OCI-LY7 (cell line): ENCODE measurements around the gene ATR. TPM values are rescaled to one million over a fixed set of nuclear protein-coding genes. Genes with fewer than 3 reads are reported as not detected.
"Not testable (repeated sequence)": the region's sequence is repeated elsewhere in the genome, so short reads cannot be mapped to it uniquely, and the experiment has no call there.

Experiments used
- BruUV-seq: library from RNA; stranded (reverse); fragments of 400-500 nt; replicated peaks from 2 replicates; lab custom pipeline; 2021; lab: Mats Ljungman, UMichigan
- CTCF ChIA-PET: fragments of 300-600 bp; sonication (Branson Sonifier 250); formaldehyde crosslinking; loops from one replicate; lab custom pipeline; 2022; ENCODE audit warnings: antibody characterized with exemption; ENCODE audit not compliant: unreplicated experiment; lab: Charles Lee
- POLR2A ChIA-PET: fragments of 300-600 bp; sonication (Branson Sonifier 250); formaldehyde crosslinking; loops from one replicate; lab custom pipeline; 2022; ENCODE audit warnings: antibody characterized with exemption; lab: Charles Lee
- DNase-seq: peaks from one replicate; pipeline ENCODE4 v3.0.0-alpha.2; 2015; ENCODE audit warnings: low spot score
- H2AFZ ChIP-seq: fragments of 200-600 bp; sonication (generic), shearing (Covaris generic); 2 replicates; pipeline ENCODE4 v1.6.1; 2014; ENCODE audit warnings: mild to moderate bottlenecking, antibody characterized with exemption, low read length, moderate library complexity
- H3K27ac ChIP-seq: fragments of 200-600 bp; sonication (generic); 2 replicates; pipeline ENCODE4 v1.5.1; 2014; ENCODE audit warnings: mixed run types, low read depth, mild to moderate bottlenecking, moderate library complexity, low read length, inconsistent platforms; ENCODE audit not compliant: poor library complexity, severe bottlenecking
- H3K36me3 ChIP-seq: fragments of 200-600 bp; sonication (generic); 2 replicates; pipeline ENCODE4 v1.6.1; 2014; ENCODE audit warnings: mild to moderate bottlenecking, antibody characterized with exemption, low read length, moderate library complexity, mixed read lengths; ENCODE audit not compliant: insufficient read depth
- H3K4me1 ChIP-seq: fragments of 200-600 bp; sonication (generic); 2 replicates; pipeline ENCODE4 v1.5.1; 2014; ENCODE audit warnings: mild to moderate bottlenecking, low read length; ENCODE audit not compliant: insufficient read depth, poor library complexity, severe bottlenecking
- H3K4me2 ChIP-seq: fragments of 200-600 bp; sonication (generic); 2 replicates; pipeline ENCODE4 v1.6.1; 2014; ENCODE audit warnings: mild to moderate bottlenecking, low read length
- H3K4me3 ChIP-seq: fragments of 200-600 bp; sonication (generic); 2 replicates; pipeline ENCODE4 v1.5.1; 2014; ENCODE audit warnings: mild to moderate bottlenecking, low read depth, low read length; ENCODE audit not compliant: poor library complexity, severe bottlenecking
- H3K79me2 ChIP-seq: fragments of 200-600 bp; sonication (generic); 2 replicates; pipeline ENCODE4 v1.6.1; 2016; ENCODE audit warnings: low read depth, mild to moderate bottlenecking, low read length, moderate library complexity, mixed read lengths; ENCODE audit not compliant: insufficient read depth
- H3K9me2 ChIP-seq: fragments of 200-600 bp; sonication (generic); 2 replicates; pipeline ENCODE4 v1.6.1; 2016; ENCODE audit warnings: mild to moderate bottlenecking, low read length, mixed read lengths; ENCODE audit not compliant: insufficient read depth
- H3K9me3 ChIP-seq: fragments of 200-600 bp; sonication (generic); 2 replicates; pipeline ENCODE4 v1.6.1; 2014; ENCODE audit warnings: mild to moderate bottlenecking, mixed run types, low read length, mixed read lengths
- H4K20me1 ChIP-seq: fragments of 200-600 bp; sonication (generic); 2 replicates; pipeline ENCODE4 v1.6.1; 2014; ENCODE audit warnings: mild to moderate bottlenecking, antibody characterized with exemption, low read length, moderate library complexity, mixed read lengths; ENCODE audit not compliant: insufficient read depth
- EZH2phosphoT487 ChIP-seq: fragments of 200-600 bp; sonication (generic); IDR thresholded peaks from 2 replicates; pipeline ENCODE4 v1.6.1; 2018; ENCODE audit warnings: low read depth, borderline replicate concordance, mild to moderate bottlenecking, mixed run types, antibody characterized with exemption, low read length, moderate library complexity, mixed read lengths
- intact Hi-C: fragments of 100-400 bp; cut with micrococcal nuclease; formaldehyde crosslinking; loops from one replicate; pipeline ENCODE4 v1.10.0; 2022; ENCODE audit not compliant: unreplicated experiment
- total RNA-seq, 2 experiments: library from RNA; depleted of rRNA in 1 of 2; stranded (reverse); fragments of >200 nt in 1 of 2; shearing (Covaris generic) in 1 of 2; gene quantifications; 2 replicates each; pipeline ENCODE4 v1.2.3, GENCODE V29; 2014 to 2022
- TF ChIP-seq, protein P1 (sequence below): fragments of 200-600 bp; sonication (generic); conservative IDR thresholded peaks from 2 replicates; pipeline ENCODE4 v1.5.1; 2014; ENCODE audit warnings: mild to moderate bottlenecking, antibody characterized with exemption, low read length, moderate library complexity, mixed read lengths

The ATR gene
- total RNA-seq, 2 experiments from 2014 or later = 27.1 to 49.5 TPM

DNA sequence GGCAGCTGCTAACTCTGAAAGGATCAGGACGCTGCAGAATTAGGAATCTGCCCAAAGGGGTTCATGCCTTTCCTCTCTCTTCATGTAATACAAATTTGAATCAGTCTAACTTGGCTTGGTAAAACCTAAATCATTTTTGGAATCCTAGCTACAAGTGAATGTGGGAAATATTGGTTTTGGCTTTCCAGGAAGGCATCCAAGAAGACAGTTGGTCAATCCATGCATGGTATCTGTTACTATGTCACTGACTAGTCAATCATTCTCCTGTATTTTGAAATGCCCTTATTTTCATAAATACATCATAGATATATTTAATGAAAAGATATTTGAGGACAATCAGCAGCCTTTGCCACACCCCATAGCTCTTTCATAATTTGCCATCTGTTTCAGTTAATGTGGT lies 10.2 kb upstream of the ATR start:
- TF ChIP-seq, protein P1, sequence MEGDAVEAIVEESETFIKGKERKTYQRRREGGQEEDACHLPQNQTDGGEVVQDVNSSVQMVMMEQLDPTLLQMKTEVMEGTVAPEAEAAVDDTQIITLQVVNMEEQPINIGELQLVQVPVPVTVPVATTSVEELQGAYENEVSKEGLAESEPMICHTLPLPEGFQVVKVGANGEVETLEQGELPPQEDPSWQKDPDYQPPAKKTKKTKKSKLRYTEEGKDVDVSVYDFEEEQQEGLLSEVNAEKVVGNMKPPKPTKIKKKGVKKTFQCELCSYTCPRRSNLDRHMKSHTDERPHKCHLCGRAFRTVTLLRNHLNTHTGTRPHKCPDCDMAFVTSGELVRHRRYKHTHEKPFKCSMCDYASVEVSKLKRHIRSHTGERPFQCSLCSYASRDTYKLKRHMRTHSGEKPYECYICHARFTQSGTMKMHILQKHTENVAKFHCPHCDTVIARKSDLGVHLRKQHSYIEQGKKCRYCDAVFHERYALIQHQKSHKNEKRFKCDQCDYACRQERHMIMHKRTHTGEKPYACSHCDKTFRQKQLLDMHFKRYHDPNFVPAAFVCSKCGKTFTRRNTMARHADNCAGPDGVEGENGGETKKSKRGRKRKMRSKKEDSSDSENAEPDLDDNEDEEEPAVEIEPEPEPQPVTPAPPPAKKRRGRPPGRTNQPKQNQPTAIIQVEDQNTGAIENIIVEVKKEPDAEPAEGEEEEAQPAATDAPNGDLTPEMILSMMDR = no peak
- TF ChIP-seq EZH2phosphoT487 = no peak

DNA sequence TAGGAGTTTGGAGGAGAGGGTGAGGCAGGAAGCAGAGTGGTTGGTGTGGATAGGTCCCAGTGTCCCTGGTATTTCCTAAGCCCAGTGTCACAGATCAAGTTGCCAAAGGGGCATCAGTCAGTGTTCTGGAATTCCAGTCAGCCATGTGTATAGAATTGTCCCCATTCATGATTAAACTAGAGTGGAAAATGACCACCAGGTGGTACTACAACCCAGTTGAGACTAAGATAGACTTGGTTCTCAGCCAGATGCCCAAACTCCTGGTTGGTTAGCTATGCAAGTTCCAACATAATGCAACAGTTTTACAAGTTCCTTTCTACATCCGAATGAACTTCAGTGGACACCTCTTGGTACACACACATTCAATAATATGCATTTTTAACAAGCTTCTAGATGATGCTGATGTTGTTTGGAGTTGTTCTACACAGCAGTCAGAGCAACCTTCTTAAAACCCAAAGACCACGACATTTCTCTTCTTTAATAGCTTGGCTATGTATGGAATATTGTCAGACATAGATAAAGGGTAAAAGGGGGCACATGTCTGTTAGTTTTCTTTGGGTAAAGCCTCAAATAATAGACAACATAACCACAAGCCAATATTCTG lies 8.4 kb upstream of the ATR start:
- H4K20me1 ChIP-seq = no peaks in the 10 kb centered on the region
- H3K79me2 ChIP-seq = no peaks in the 10 kb centered on the region
- POLR2A ChIA-PET = interaction anchor here (0.7 kb wide), 1 partner anchor 446 kb away, joined by 3 read pairs; no protein-coding TSS in a partner anchor
- intact Hi-C loops = loop anchor here (2.0 to 10.0 kb wide), 2 partner anchors 238 to 408 kb away; no protein-coding TSS in a partner anchor
- no TSS peak for BruUV-seq
- no peak overlapping the region for H3K27ac ChIP-seq
- CTCF ChIA-PET = interaction anchor here (0.5 to 1.0 kb wide), 2 partner anchors 12 to 395 kb away, joined by 3 to 5 read pairs; no protein-coding TSS in a partner anchor
- H3K4me1 ChIP-seq = no peaks in the 10 kb centered on the region
- DNase-seq = peak; percentile 66
- no peak overlapping the region for H3K4me3 ChIP-seq
- H3K4me2 ChIP-seq = no peak overlapping the region
- TF ChIP-seq, protein P1 = peak; percentile 81
- no peak for TF ChIP-seq EZH2phosphoT487
- H3K36me3 ChIP-seq = no peaks in the 10 kb centered on the region
- H3K9me3 ChIP-seq = no peaks in the 10 kb centered on the region
- H3K9me2 ChIP-seq = no peaks in the 10 kb centered on the region
- no peak overlapping the region for H2AFZ ChIP-seq

More for the DNA sequence above, 10.2 kb upstream of the ATR start:
- no peak overlapping the region for H3K27ac ChIP-seq
- no TSS peak for BruUV-seq
- H3K4me1 ChIP-seq = no peaks in the 10 kb centered on the region
- ChIA-PET CTCF (no interaction called here), POLR2A (interaction anchor here (0.7 kb wide), 1 partner anchor 10 kb away, joined by 3 read pairs; the partner anchor contains the start of gene ATR)
- DNase-seq = no peak
- no peaks in the 10 kb centered on the region for H3K36me3 ChIP-seq
- intact Hi-C loops = loop anchor here (10.0 kb wide), 1 partner anchor 236 kb away; no protein-coding TSS in a partner anchor
- no peak overlapping the region for H2AFZ ChIP-seq
- no peak overlapping the region for H3K4me3 ChIP-seq
- no peaks in the 10 kb centered on the region for H3K79me2 ChIP-seq
- no peak overlapping the region for H3K4me2 ChIP-seq
- H3K9me2 ChIP-seq = no peaks in the 10 kb centered on the region
- no peaks in the 10 kb centered on the region for H4K20me1 ChIP-seq
- no peaks in the 10 kb centered on the region for H3K9me3 ChIP-seq

DNA sequence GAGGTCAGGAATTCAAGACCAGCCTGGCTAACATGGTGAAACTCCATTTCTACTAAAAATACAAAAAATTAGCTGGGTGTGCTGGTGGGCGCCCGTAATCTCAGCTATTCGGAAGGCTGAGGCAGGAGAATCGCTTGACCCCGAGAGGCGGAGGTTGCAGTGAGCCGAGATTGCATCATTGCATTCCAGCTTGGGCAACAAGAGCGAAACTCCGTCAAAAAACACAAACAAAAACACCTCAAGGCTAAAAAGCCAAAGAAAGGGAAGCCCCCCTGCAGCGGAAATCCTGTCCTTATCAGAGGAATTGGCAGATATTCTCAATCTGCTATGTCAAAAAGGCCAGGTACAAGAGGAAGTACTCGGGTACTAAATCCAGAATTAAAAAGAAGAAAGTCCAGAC lies 2.5 kb upstream of the ATR start:
- CTCF ChIA-PET = not testable (repeated sequence)

More for the DNA sequence above, 2.5 kb upstream of the ATR start:
- POLR2A ChIA-PET = interaction anchor here (1.1 to 2.9 kb wide), 3 partner anchors 11 to 212 kb away, joined by 4 to 10 read pairs (median 5); no protein-coding TSS in a partner anchor
- not testable (repeated sequence) for H3K9me2 ChIP-seq, H3K27ac ChIP-seq, H3K9me3 ChIP-seq, H3K4me2 ChIP-seq, DNase-seq, BruUV-seq, H3K36me3 ChIP-seq, H3K4me3 ChIP-seq, H2AFZ ChIP-seq
- Histone ChIP-seq H3K79me2 (peaks cover 24% of the 10 kb centered on the region), H4K20me1 (peaks cover 15% of the 10 kb centered on the region; the same call in 1 of the 2 replicates), H3K4me1 (peaks cover 24% of the 10 kb centered on the region)
- intact Hi-C loops = loop anchor here (10.0 kb wide), 1 partner anchor 244 kb away; no protein-coding TSS in a partner anchor
